ENCODE measurements around the gene MAP4K2. TPM values are rescaled to one million over a fixed set of nuclear protein-coding genes. Genes with fewer than 3 reads are reported as not detected.

MAP4K2 gene
- 11.3 and 40.1 TPM in 2 replicates for total RNA-seq (2011; cell fraction: chromatin; rRNA removed; ENCODE audit: low replicate concordance)
- 20.5 and 22.5 TPM in 2 replicates for total RNA-seq (2011; cell fraction: nucleolus; rRNA removed)
- total RNA-seq (2011; cell fraction: nucleoplasm; rRNA removed), result 7.3 and 11.7 TPM in 2 replicates
- total RNA-seq (2014; rRNA removed), result 9.6 and 13.7 TPM in 2 replicates
- 3.4 and 4.9 TPM in 2 replicates for total RNA-seq (2014; rRNA removed; fragmentation: Illumina TruSeq; extraction: Trizol)
- total RNA-seq (2015; rRNA removed; fragmentation: Illumina TruSeq; extraction: Trizol), result 7.0 and 8.5 TPM in 2 replicates
- 13.9 and 14.5 TPM in 2 replicates for total RNA-seq (2021)
- polyA plus RNA-seq (2011; rRNA removed), result 7.3 and 11.2 TPM in 2 replicates
- polyA plus RNA-seq (2011; cell fraction: cytosol; rRNA removed), result 11.2 and 14.4 TPM in 2 replicates
- polyA plus RNA-seq (2011; cell fraction: nucleus; rRNA removed), result 40.2 and 43.0 TPM in 2 replicates
- polyA plus RNA-seq (2012), result 9.6 and 14.0 TPM in 2 replicates
- 8.5 and 12.2 TPM in 2 replicates for polyA plus RNA-seq (2014; fragmentation: Illumina TruSeq; extraction: Trizol)
- polyA plus RNA-seq (2014; fragmentation: Nextera tagmentation; extraction: Ambion mirVana), result under 1 TPM; 0.13 to 0.39 TPM
- polyA plus RNA-seq (2014; rRNA removed), result 10.5 and 11.6 TPM in 2 replicates
- 5.1 and 6.7 TPM in 2 replicates for polyA minus RNA-seq (2011; rRNA and poly(A)+ RNA removed)
- 8.8 and 11.1 TPM in 2 replicates for polyA minus RNA-seq (2011; cell fraction: cytosol; rRNA and poly(A)+ RNA removed)
- polyA minus RNA-seq (2011; cell fraction: nucleus; rRNA and poly(A)+ RNA removed), result 5.8 and 12.4 TPM in 2 replicates
- Bru-seq, nascent RNA, result percentile 48 among the genes with signal in this experiment
- percentile 44 among the genes with signal in this experiment for BruChase-seq, experiment 1, labeled RNA remaining after a 2-hour chase
- percentile 51 among the genes with signal in this experiment for BruChase-seq, experiment 2, labeled RNA remaining after a 6-hour chase
- long read RNA-seq, experiment 1, full-length matches to known transcripts, result 4 of 21 reads
- long read RNA-seq, experiment 1, partial matches to known transcripts, result 6 of 21 reads
- long read RNA-seq, experiment 1, other reads (novel, unspliced or antisense), result 11 of 21 reads
- long read RNA-seq, experiment 2, full-length matches to known transcripts, result 6 of 18 reads
- long read RNA-seq, experiment 2, partial matches to known transcripts, result 3 of 18 reads
- long read RNA-seq, experiment 2, other reads (novel, unspliced or antisense), result 9 of 18 reads
- long read RNA-seq, experiment 3, partial matches to known transcripts, result 1 of 2 reads
- long read RNA-seq, experiment 3, other reads (novel, unspliced or antisense), result 1 of 2 reads

GRCh38 chr11:64803158-64803845 is at the start of gene MAP4K2:
TSS of gene MAP4K2 (minus strand) at chr11:64803214. CDS start at chr11:64803149, 65 bp downstream.
- in situ Hi-C loops (cut with MboI) (no loop called here), intact Hi-C loops (cut with micrococcal nuclease) (loop anchor here (2.0 to 5.0 kb wide), 2 partner anchors 25 to 39 kb away; partner anchors contain the start of genes CDC42BPG and SF1)
- peak within 1 kb of the TSS; percentile 55 for H3K4me3 ChIP-seq
- H3K79me2 ChIP-seq (ENCODE audit: control insufficient read depth, insufficient read depth, low read length), result no peaks in the 10 kb centered on the region
- peak within 1 kb of the TSS; percentile 77 for H2AFZ ChIP-seq (ENCODE audit: low read depth, low read length)
- no peaks in the 10 kb centered on the region for H4K20me1 ChIP-seq (replicated peaks; ENCODE audit: control insufficient read depth, insufficient read depth, low read length)
- WGBS (ENCODE audit: insufficient coverage, low coverage, missing lambda C conversion rate), result 3% methylated on average over 12 of the region's 58 CpGs
- DNase-seq (ENCODE audit: extremely low read depth in 1 of 4, low spot score in 3 of 4) (peak; percentile 88 to 98 (median 98)), FAIRE-seq (peak; percentile 79), ATAC-seq (peak; percentile 94)
- peak within 1 kb of the TSS; percentile 39 for H3K27ac ChIP-seq (ENCODE audit: extremely low read depth, low read depth, low read length)
- peaks cover 45% of the 10 kb centered on the region; the same call in 2 of the 3 replicates for H3K36me3 ChIP-seq (ENCODE audit: control insufficient read depth, insufficient read depth, low read length)
- TSS peak; percentile 47 for BruUV-seq (replicated peaks)
- no peaks in the 10 kb centered on the region for H3K27me3 ChIP-seq (ENCODE audit: control insufficient read depth in 2 of 2, insufficient read depth in 2 of 2, low read length in 2 of 2)
- H3K9me1 ChIP-seq (ENCODE audit: control insufficient read depth, insufficient read depth, low read length), result no peaks in the 10 kb centered on the region
- peak within 1 kb of the TSS; percentile 91 for H3K4me2 ChIP-seq (ENCODE audit: insufficient read depth, low read length)
- H3K9me3 ChIP-seq (replicated peaks; ENCODE audit: control insufficient read depth, insufficient read depth, low read depth, low read length), result no peaks in the 10 kb centered on the region
- peak within 1 kb of the TSS; percentile 62 to 87 for H3K9ac ChIP-seq (ENCODE audit: insufficient read depth in 1 of 2, low read depth in 2 of 2, low read length in 2 of 2)
- ChIA-PET CTCF (ENCODE audit: low intra/inter-chr PET ratio) (interaction anchor here (0.6 to 1.1 kb wide), 2 partner anchors 16 to 165 kb away, joined by 3 to 4 read pairs; no protein-coding TSS in a partner anchor), POLR2A (interaction anchor here (1.2 to 1.4 kb wide), 2 partner anchors 9 to 24 kb away, joined by 3 to 4 read pairs; partner anchors contain the start of gene SF1)
- peaks cover 30 to 62% of the 10 kb centered on the region in 2 experiments for H3K4me1 ChIP-seq (replicated peaks in 1 of 2; ENCODE audit: control insufficient read depth in 2 of 2, insufficient read depth in 2 of 2, low read length in 2 of 2)
- TF ChIP-seq IRF1 (CRISPR knock-in tag; IDR thresholded peaks at IDR 0.05; ENCODE audit: borderline replicate concordance) (no peak), MNT (conservative IDR thresholded peaks at IDR 0.05) (peak; percentile 21 to 52; a peak in 1 of 4 replicates), DNMT1 (IDR thresholded peaks at IDR 0.05) (no peak; the same call in 1 of the 2 replicates), PKNOX1 (IDR thresholded peaks at IDR 0.05) (peak; percentile 42), HNRNPLL (IDR thresholded peaks at IDR 0.05; ENCODE audit: low read depth, low read length, poor library complexity, severe bottlenecking) (peak; percentile 57), POLR2G (IDR thresholded peaks at IDR 0.05; ENCODE audit: low read depth, low read length) (peak; percentile 59), CXXC5 (CRISPR knock-in tag; IDR thresholded peaks at IDR 0.05) (peak; percentile 73), DLX4 (CRISPR knock-in tag; IDR thresholded peaks at IDR 0.05) (no peak)

Data from K562 (cell line).